ENCODE data around the gene STRIT1. TPM values are rescaled to one million over a fixed set of nuclear protein-coding genes. Genes with fewer than 3 reads are reported as not detected.
"Not testable (repeated sequence)": the region's sequence is repeated elsewhere in the genome, so short reads cannot be mapped to it uniquely, and the experiment has no call there.

STRIT1 gene
- total RNA-seq, 1 donor from 2014 or later: not detected

- Mint-ChIP-seq H3K27me3 (ENCODE audit: low read depth, unreplicated experiment) (no peaks in the 10 kb centered on the region), H3K4me3 (ENCODE audit: unreplicated experiment) (no peak overlapping the region), H3K4me1 (ENCODE audit: low read depth, unreplicated experiment) (peaks cover 17% of the 10 kb centered on the region), H3K9me3 (ENCODE audit: unreplicated experiment) (no peaks in the 10 kb centered on the region), H3K27ac (ENCODE audit: unreplicated experiment) (peak overlapping the region; percentile 63), H3K36me3 (ENCODE audit: low read depth, unreplicated experiment) (no peaks in the 10 kb centered on the region)
- Histone ChIP-seq H2AFZ (ENCODE audit: low read depth, low read length) (no peak overlapping the region), H3K79me2 (ENCODE audit: insufficient read depth, low read length) (no peaks in the 10 kb centered on the region), H4K20me1 (ENCODE audit: insufficient read depth, low read length) (no peaks in the 10 kb centered on the region), H3K4me2 (ENCODE audit: low read length) (no peak overlapping the region), H3K27ac (ENCODE audit: low read depth, low read length) (no peak overlapping the region), H3K36me3 (ENCODE audit: insufficient read depth, low read length) (no peaks in the 10 kb centered on the region), H3K9me3 (ENCODE audit: insufficient read depth, low read depth, low read length) (no peaks in the 10 kb centered on the region), H3K27me3 (ENCODE audit: insufficient read depth, low read length) (no peaks in the 10 kb centered on the region), H3K4me3 (ENCODE audit: insufficient read depth, low read depth, low read length) (no peak overlapping the region), H3K9ac (ENCODE audit: low read length) (no peak overlapping the region), H3K4me1 (ENCODE audit: insufficient read depth, low read length) (no peaks in the 10 kb centered on the region)
- DNase-seq (ENCODE audit: low read depth) (no peak), FAIRE-seq (no peak)
- no peak for TF ChIP-seq CTCF (IDR thresholded peaks at IDR 0.05; ENCODE audit: insufficient read depth, low read depth, low read length)
- TF ChIP-seq EZH2 (IDR thresholded peaks at IDR 0.05; ENCODE audit: insufficient read depth, low read length): no peak
These were observed 23.4 kb downstream of the STRIT1 start for GRCh38 chr3:155270063-155270462.

- H2AFZ ChIP-seq (ENCODE audit: low read depth, low read length); H3K4me1 ChIP-seq (ENCODE audit: insufficient read depth, low read length); H3K27ac Mint-ChIP-seq (ENCODE audit: unreplicated experiment); H3K4me2 ChIP-seq (ENCODE audit: low read length); H3K36me3 Mint-ChIP-seq (ENCODE audit: low read depth, unreplicated experiment); H3K27ac ChIP-seq (ENCODE audit: low read depth, low read length); H3K4me3 Mint-ChIP-seq (ENCODE audit: unreplicated experiment); FAIRE-seq; H4K20me1 ChIP-seq (ENCODE audit: insufficient read depth, low read length); H3K9me3 ChIP-seq (ENCODE audit: insufficient read depth, low read depth, low read length); H3K9me3 Mint-ChIP-seq (ENCODE audit: unreplicated experiment); H3K27me3 ChIP-seq (ENCODE audit: insufficient read depth, low read length); H3K4me1 Mint-ChIP-seq (ENCODE audit: low read depth, unreplicated experiment); H3K4me3 ChIP-seq (ENCODE audit: insufficient read depth, low read depth, low read length); H3K36me3 ChIP-seq (ENCODE audit: insufficient read depth, low read length); H3K9ac ChIP-seq (ENCODE audit: low read length); DNase-seq (ENCODE audit: low read depth); H3K79me2 ChIP-seq (ENCODE audit: insufficient read depth, low read length); H3K27me3 Mint-ChIP-seq (ENCODE audit: low read depth, unreplicated experiment): not testable (repeated sequence)
These were observed 30.6 kb downstream of the STRIT1 start for GRCh38 chr3:155262855-155263254.

- Histone ChIP-seq H3K27ac (ENCODE audit: low read depth, low read length) (no peak overlapping the region), H3K79me2 (ENCODE audit: insufficient read depth, low read length) (no peaks in the 10 kb centered on the region), H3K4me1 (ENCODE audit: insufficient read depth, low read length) (no peaks in the 10 kb centered on the region), H3K36me3 (ENCODE audit: insufficient read depth, low read length) (no peaks in the 10 kb centered on the region), H3K4me2 (ENCODE audit: low read length) (no peak overlapping the region), H2AFZ (ENCODE audit: low read depth, low read length) (no peak overlapping the region), H3K27me3 (ENCODE audit: insufficient read depth, low read length) (no peaks in the 10 kb centered on the region), H3K9ac (ENCODE audit: low read length) (no peak overlapping the region), H3K4me3 (ENCODE audit: insufficient read depth, low read depth, low read length) (no peak overlapping the region), H4K20me1 (ENCODE audit: insufficient read depth, low read length) (no peaks in the 10 kb centered on the region), H3K9me3 (ENCODE audit: insufficient read depth, low read depth, low read length) (no peaks in the 10 kb centered on the region)
- Mint-ChIP-seq H3K27me3 (ENCODE audit: low read depth, unreplicated experiment) (no peaks in the 10 kb centered on the region), H3K36me3 (ENCODE audit: low read depth, unreplicated experiment) (no peaks in the 10 kb centered on the region), H3K9me3 (ENCODE audit: unreplicated experiment) (peaks cover 4% of the 10 kb centered on the region), H3K27ac (ENCODE audit: unreplicated experiment) (no peak overlapping the region), H3K4me1 (ENCODE audit: low read depth, unreplicated experiment) (peaks cover 3% of the 10 kb centered on the region), H3K4me3 (ENCODE audit: unreplicated experiment) (no peak overlapping the region)
- DNase-seq (ENCODE audit: low read depth) (no peak), FAIRE-seq (no peak)
- TF ChIP-seq EZH2 (IDR thresholded peaks at IDR 0.05; ENCODE audit: insufficient read depth, low read length) (no peak), CTCF (IDR thresholded peaks at IDR 0.05; ENCODE audit: insufficient read depth, low read depth, low read length) (no peak)
These were observed 31.2 kb downstream of the STRIT1 start for GRCh38 chr3:155262295-155262694.

Data from astrocyte (in vitro differentiated cells and primary cell).